Measurements from ENCODE around the gene STK33. TPM values are rescaled to one million over a fixed set of nuclear protein-coding genes. Genes with fewer than 3 reads are reported as not detected.

STK33 gene
- total and polyA plus RNA-seq, 7 donors = 0.30 to 8.2 (median 2.7) TPM

- DNase-seq = no peak
- H3K9me3 ChIP-seq = no peaks in the 10 kb centered on the region
- H3K4me1 ChIP-seq = no peaks in the 10 kb centered on the region
- H3K36me3 ChIP-seq (ENCODE audit: insufficient read depth in 1 of 2, low read depth in 1 of 2) = no peaks in the 10 kb centered on the region
- 58 to 85% (median 75%) methylated on average over 8 of the region's 8 CpGs for WGBS, 3 donors
- H3K27ac ChIP-seq = no peak overlapping the region
- intact Hi-C loops (cut with DNase I) = no loop called here
- TF ChIP-seq CTCF (IDR thresholded peaks at IDR 0.05) = no peak
- no peak overlapping the region for H3K4me3 ChIP-seq
- H3K27me3 ChIP-seq (ENCODE audit: insufficient read depth in 3 of 3, low read length in 2 of 3) = peaks cover 0 to 18% (median 0%) of the 10 kb centered on the region in 3 donors
- no peak for ATAC-seq
Measured at GRCh38 chr11:8356216-8356615, 237.8 kb downstream of the STK33 start.

GRCh38 chr11:8355416-8355742 is 238.6 kb downstream of the STK33 start:
- no peak for DNase-seq
- Histone ChIP-seq H3K9me3 (no peaks in the 10 kb centered on the region), H3K27ac (no peak overlapping the region), H3K4me3 (no peak overlapping the region), H3K27me3 (ENCODE audit: insufficient read depth in 3 of 3, low read length in 2 of 3) (peaks cover 0 to 18% (median 0%) of the 10 kb centered on the region in 3 donors), H3K36me3 (ENCODE audit: insufficient read depth in 1 of 2, low read depth in 1 of 2) (no peaks in the 10 kb centered on the region), H3K4me1 (no peaks in the 10 kb centered on the region)
- 62 to 73% (median 68%) methylated on average over 4 to 5 of the region's 5 CpGs for WGBS, 3 donors
- no peak for ATAC-seq
- intact Hi-C loops (cut with DNase I) = no loop called here
- TF ChIP-seq CTCF (IDR thresholded peaks at IDR 0.05) = no peak

- ATAC-seq (no peak), DNase-seq (peak in 1 of 2 donors; percentile 8)
- no peaks in the 10 kb centered on the region for H3K4me1 ChIP-seq
- 11 to 20% (median 14%) methylated on average over 16 of the region's 16 CpGs for WGBS, 3 donors
- no peak overlapping the region for H3K27ac ChIP-seq
- H3K9me3 ChIP-seq = no peaks in the 10 kb centered on the region
- intact Hi-C loops (cut with DNase I) = no loop called here
- H3K4me3 ChIP-seq = no peak overlapping the region
- TF ChIP-seq CTCF (IDR thresholded peaks at IDR 0.05) = no peak
- peaks cover 0 to 18% (median 2%) of the 10 kb centered on the region in 3 donors for H3K27me3 ChIP-seq (ENCODE audit: insufficient read depth in 3 of 3, low read length in 2 of 3)
- no peaks in the 10 kb centered on the region for H3K36me3 ChIP-seq (ENCODE audit: insufficient read depth in 1 of 2, low read depth in 1 of 2)
Measured at GRCh38 chr11:8354622-8355415, 239.2 kb downstream of the STK33 start.

- H3K27ac ChIP-seq = no peak overlapping the region
- intact Hi-C loops (cut with DNase I) = no loop called here
- H3K27me3 ChIP-seq (ENCODE audit: insufficient read depth in 3 of 3, low read length in 2 of 3) = peaks cover 0 to 18% (median 2%) of the 10 kb centered on the region in 3 donors
- no peaks in the 10 kb centered on the region for H3K9me3 ChIP-seq
- H3K36me3 ChIP-seq (ENCODE audit: insufficient read depth in 1 of 2, low read depth in 1 of 2) = no peaks in the 10 kb centered on the region
- TF ChIP-seq CTCF (IDR thresholded peaks at IDR 0.05) = no peak
- ATAC-seq (no peak), DNase-seq (no peak)
- WGBS, 3 donors = 70 to 76% (median 72%) methylated on average over 13 of the region's 13 CpGs
- H3K4me3 ChIP-seq = no peak overlapping the region
- H3K4me1 ChIP-seq = no peaks in the 10 kb centered on the region
Measured at GRCh38 chr11:8352876-8353505, 241.0 kb downstream of the STK33 start.
